ENCODE data around the gene ACP7. TPM values are rescaled to one million over a fixed set of nuclear protein-coding genes. Genes with fewer than 3 reads are reported as not detected.
A peak's percentile ranks its signal among the peaks of the same experiment; 100 is the strongest.

Gene ACP7
- polyA plus RNA-seq, 1 of the 3 experiments (the other 2 are of a cell fraction): 0.36 TPM

GRCh38 chr19:39109641-39110040 is 25.5 kb downstream of the ACP7 start:
- no peaks in the 10 kb centered on the region for H3K27me3 ChIP-seq (ENCODE audit: insufficient read depth)
- no peak overlapping the region for H3K27ac ChIP-seq (ENCODE audit: low read depth in 2 of 2, low read length in 1 of 2)
- H3K9me3 ChIP-seq: no peaks in the 10 kb centered on the region
- H3K4me3 ChIP-seq (ENCODE audit: low read depth in 2 of 2, low read length in 1 of 2): no peak overlapping the region
- POLR2A ChIA-PET: no interaction called here
- H3K9ac ChIP-seq: no peak overlapping the region
- H3K9me2 ChIP-seq: no peaks in the 10 kb centered on the region
- no peak for DNase-seq
- no peaks in the 10 kb centered on the region for H4K20me1 ChIP-seq (ENCODE audit: insufficient read depth)
- H3K36me3 ChIP-seq (replicated peaks in 1 of 2; ENCODE audit: control insufficient read depth in 1 of 2, insufficient read depth in 2 of 2, low read length in 1 of 2): no peaks in the 10 kb centered on the region
- H2AFZ ChIP-seq (ENCODE audit: low read depth): no peak overlapping the region
- no peaks in the 10 kb centered on the region for H3K79me2 ChIP-seq (ENCODE audit: insufficient read depth)
- no peak overlapping the region for H3K4me2 ChIP-seq
- H3K4me1 ChIP-seq (ENCODE audit: control insufficient read depth in 1 of 2, insufficient read depth in 2 of 2, low read depth in 1 of 2, low read length in 1 of 2): peaks cover 0 to 8% of the 10 kb centered on the region in 2 experiments; a peak in 1 of 4 replicates
- peaks cover 10% of the 10 kb centered on the region for H3F3A ChIP-seq (replicated peaks; ENCODE audit: insufficient read depth)
- CTCF ChIA-PET: interaction anchor here (0.6 to 5.2 kb wide), 34 partner anchors 10 to 450 kb away, joined by 3 to 64 read pairs (median 4); partner anchors contain the start of genes ACP7 and SYCN
- TF ChIP-seq TAF1 (IDR thresholded peaks at IDR 0.05; ENCODE audit: borderline replicate concordance, low read depth, low read length): no peak
- no peak for TF ChIP-seq CHD2 (IDR thresholded peaks at IDR 0.05; ENCODE audit: low read length, partially characterized antibody)
- TF ChIP-seq MAX (IDR thresholded peaks at IDR 0.05; ENCODE audit: low read depth): no peak
- TF ChIP-seq YY1 (IDR thresholded peaks at IDR 0.05; ENCODE audit: low read depth): no peak
- no peak for TF ChIP-seq SMC3 (IDR thresholded peaks at IDR 0.05; ENCODE audit: low read depth, low read length)
- no peak for TF ChIP-seq EP300 (IDR thresholded peaks at IDR 0.05; ENCODE audit: borderline replicate concordance in 1 of 2, low read depth in 1 of 2, low read length in 1 of 2)

- DNase-seq: peak; percentile 80
- ChIA-PET CTCF (interaction anchor here (0.6 to 5.2 kb wide), 41 partner anchors 10 to 710 kb away, joined by 3 to 64 read pairs (median 4); partner anchors contain the start of genes ACP7 and SYCN), POLR2A (no interaction called here)
These were observed 26.2 kb downstream of the ACP7 start for GRCh38 chr19:39110263-39110967.

More at GRCh38 chr19:39110263-39110967, 26.2 kb downstream of the ACP7 start:
- Histone ChIP-seq H3F3A (replicated peaks; ENCODE audit: insufficient read depth) (peaks cover 10% of the 10 kb centered on the region), H3K9me3 (no peaks in the 10 kb centered on the region), H3K4me2 (no peak overlapping the region), H3K79me2 (ENCODE audit: insufficient read depth) (no peaks in the 10 kb centered on the region), H3K9ac (no peak overlapping the region), H2AFZ (ENCODE audit: low read depth) (no peak overlapping the region), H3K4me3 (ENCODE audit: low read depth in 2 of 2, low read length in 1 of 2) (no peak overlapping the region), H4K20me1 (ENCODE audit: insufficient read depth) (no peaks in the 10 kb centered on the region), H3K27ac (ENCODE audit: low read depth in 2 of 2, low read length in 1 of 2) (no peak overlapping the region), H3K4me1 (ENCODE audit: control insufficient read depth in 1 of 2, insufficient read depth in 2 of 2, low read depth in 1 of 2, low read length in 1 of 2) (peaks cover 0 to 8% of the 10 kb centered on the region in 2 experiments; a peak in 1 of 4 replicates), H3K27me3 (ENCODE audit: insufficient read depth) (no peaks in the 10 kb centered on the region), H3K9me2 (no peaks in the 10 kb centered on the region), H3K36me3 (replicated peaks in 1 of 2; ENCODE audit: control insufficient read depth in 1 of 2, insufficient read depth in 2 of 2, low read length in 1 of 2) (no peaks in the 10 kb centered on the region)
- 16% methylated on average over 12 of the region's 16 CpGs for WGBS (ENCODE audit: low lambda C conversion rate)
- no peak for TF ChIP-seq USF1 (IDR thresholded peaks at IDR 0.05; ENCODE audit: borderline replicate concordance, low read depth)
- no peak for TF ChIP-seq MAX (IDR thresholded peaks at IDR 0.05; ENCODE audit: low read depth)
- TF ChIP-seq ZBTB33 (IDR thresholded peaks at IDR 0.05; ENCODE audit: borderline replicate concordance, low read depth): no peak
- no peak for TF ChIP-seq RFX5 (IDR thresholded peaks at IDR 0.05; ENCODE audit: low read length)
- TF ChIP-seq YY1 (IDR thresholded peaks at IDR 0.05; ENCODE audit: low read depth): no peak
- TF ChIP-seq REST (IDR thresholded peaks at IDR 0.05; ENCODE audit: low read depth, low read length): no peak
- peak; percentile 77 for TF ChIP-seq CTCF (IDR thresholded peaks at IDR 0.05)
- no peak for TF ChIP-seq EZH2phosphoT487 (IDR thresholded peaks at IDR 0.05; ENCODE audit: borderline replicate concordance, low read depth)
- peak; percentile 66 for TF ChIP-seq SMC3 (IDR thresholded peaks at IDR 0.05; ENCODE audit: low read depth, low read length)
- TF ChIP-seq RAD21 (IDR thresholded peaks at IDR 0.05; ENCODE audit: low read length): peak; percentile 75
